COLO668 (cell line): Measurements from ENCODE around the gene MOB3B.

Experiments
- DNase-seq: peaks from one replicate; lab custom pipeline; 2025; ENCODE audit not compliant: unreplicated experiment; lab: John Stamatoyannopoulos, UW

The MOB3B gene

DNA sequence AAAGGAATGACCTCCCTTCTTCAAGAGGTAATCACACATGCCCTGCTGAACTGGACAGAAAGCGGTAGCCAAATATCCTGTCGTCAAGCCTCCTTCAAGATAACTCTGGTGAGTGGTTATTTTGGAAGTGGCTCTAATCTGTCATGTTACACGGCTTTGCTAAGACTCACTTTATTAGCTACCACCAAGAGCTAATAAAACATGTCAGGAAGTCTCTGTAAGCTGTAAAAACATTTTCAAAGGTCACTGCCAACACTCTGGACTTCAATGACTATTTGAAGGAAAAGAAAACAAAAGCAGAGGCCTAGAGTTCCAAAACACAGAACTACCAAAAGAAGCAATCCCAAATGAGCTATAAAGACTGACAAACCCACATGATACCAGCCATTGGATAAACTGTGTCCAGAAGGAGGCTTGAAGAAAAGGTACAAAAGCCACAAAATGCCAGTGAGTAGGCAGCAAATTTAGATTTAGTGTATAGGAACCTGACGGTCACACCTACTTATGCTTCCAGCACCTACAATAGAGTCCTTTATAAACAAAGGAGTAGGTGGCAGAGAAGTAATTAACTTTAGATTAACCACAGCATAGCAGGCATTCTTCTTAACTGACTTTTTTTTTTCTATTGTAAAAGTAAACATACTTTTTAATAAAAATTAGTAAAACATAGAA lies 135.3 kb downstream of the MOB3B start:
- no peak for DNase-seq

DNA sequence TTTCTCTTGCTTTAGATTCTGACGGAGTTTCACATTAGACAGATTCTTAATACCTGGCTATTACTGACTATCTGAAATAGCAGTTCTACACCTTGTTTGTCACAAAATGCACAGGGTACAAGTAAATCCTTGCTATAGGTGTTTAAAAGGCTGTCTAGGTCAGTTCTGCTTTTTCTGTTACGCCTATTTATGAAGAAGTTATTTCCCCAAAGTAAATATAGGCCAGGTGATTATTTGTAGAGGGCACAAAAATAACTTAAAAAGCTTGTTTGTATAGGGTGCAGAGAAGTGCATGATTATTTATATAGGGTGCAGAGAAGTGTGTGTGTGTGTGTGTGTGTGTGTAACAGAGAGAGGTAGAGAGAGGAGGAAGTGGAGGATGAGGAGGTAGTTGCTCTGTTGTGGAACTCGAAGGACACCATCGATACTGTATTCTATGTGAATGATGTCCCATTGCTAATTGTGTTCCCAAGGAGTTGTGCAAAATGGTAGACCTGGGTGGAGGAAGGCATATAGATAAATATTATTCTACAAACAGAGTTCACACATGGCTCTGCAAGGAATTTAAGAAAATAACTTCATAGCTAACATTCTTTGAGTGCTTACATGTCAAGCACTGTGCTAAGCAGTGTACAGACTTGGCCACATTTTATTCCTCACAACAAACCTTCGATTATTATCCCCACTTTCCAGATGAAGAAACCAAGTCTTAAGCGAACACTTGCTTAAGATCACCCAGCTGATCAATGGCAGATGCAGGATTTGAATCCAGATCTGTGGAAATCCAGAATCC lies 136.4 kb downstream of the MOB3B start:
- no peak for DNase-seq

- DNase-seq = no peak
Measured at GRCh38 chr9:27392451-27392850, 137.2 kb downstream of the MOB3B start.

GRCh38 chr9:27391040-27391895 lies 138.3 kb downstream of the MOB3B start:
- DNase-seq = no peak

DNA sequence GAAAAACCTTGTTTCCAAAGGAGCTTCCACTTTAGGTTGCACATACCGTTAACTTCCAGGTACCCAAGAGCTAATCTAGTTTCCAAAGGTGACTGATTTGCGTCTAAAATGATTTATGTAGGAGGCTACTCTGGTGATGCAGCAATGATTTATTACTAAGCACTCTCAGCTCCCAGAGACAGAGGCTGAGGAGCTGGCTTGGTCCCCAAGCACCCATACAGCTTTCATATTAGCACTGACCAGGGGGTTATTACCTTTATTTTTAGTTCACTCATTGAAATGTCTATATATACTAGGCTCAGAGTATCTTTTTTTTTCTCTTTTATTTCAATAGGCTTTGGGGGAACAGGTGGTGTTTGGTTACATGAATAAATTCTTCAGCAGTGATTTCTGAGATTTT lies 141.5 kb downstream of the MOB3B start:
- DNase-seq = no peak

DNA sequence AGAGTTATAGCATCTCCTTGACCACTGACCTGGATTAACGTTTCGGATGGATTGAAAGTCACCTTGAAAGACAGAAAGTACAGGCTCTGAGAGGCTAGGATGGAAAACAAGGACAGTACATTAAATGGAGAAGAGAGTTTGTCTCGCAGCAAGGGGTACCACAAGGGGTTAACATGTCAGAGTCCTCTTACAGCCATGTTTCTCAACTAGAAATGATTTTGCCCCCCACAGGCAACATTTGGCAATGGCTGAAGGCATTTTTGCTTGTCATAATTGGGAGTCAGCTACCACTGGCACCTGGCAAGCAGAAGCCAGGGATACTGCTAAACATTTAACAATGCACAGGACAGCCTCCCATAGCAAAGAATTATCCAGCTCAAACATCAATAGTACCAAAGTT lies 141.9 kb downstream of the MOB3B start:
- no peak for DNase-seq

- DNase-seq = no peak
Measured at GRCh38 chr9:27386571-27387091, 143.0 kb downstream of the MOB3B start.

DNA sequence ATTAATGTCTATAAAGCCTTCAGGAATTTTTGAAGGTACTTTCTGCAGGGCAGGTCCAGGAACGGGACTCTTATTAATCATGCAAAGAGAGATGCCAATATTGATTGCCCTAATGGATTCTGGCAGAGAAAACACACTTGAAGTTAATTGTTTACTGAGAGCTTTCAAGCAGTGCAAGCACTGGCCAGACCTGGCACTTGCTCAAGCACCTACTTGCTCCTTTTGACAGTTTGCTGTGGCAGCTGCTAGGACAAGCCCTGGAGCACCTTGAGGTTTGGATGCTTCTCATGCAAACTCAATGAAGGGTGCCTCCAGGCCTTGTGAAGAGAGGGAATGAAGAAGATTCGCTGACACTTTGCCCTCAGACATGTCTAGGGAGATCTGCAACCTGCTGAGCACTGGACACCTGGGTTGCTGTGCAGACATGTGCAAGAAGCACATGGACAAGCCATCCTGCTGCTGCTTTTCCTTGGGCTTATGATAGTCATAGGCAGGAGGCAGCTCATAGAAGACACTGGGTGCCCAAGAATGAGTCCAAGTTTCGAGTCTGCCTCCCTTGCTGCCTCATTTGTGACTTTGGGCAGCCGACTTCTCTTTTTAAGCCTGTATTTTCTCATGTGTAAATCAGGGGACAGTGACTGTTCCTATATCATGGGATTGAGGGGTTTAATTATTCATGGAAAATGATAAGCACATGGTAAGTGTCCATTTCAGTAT lies 143.8 kb downstream of the MOB3B start:
- DNase-seq = peak; percentile 28

DNA sequence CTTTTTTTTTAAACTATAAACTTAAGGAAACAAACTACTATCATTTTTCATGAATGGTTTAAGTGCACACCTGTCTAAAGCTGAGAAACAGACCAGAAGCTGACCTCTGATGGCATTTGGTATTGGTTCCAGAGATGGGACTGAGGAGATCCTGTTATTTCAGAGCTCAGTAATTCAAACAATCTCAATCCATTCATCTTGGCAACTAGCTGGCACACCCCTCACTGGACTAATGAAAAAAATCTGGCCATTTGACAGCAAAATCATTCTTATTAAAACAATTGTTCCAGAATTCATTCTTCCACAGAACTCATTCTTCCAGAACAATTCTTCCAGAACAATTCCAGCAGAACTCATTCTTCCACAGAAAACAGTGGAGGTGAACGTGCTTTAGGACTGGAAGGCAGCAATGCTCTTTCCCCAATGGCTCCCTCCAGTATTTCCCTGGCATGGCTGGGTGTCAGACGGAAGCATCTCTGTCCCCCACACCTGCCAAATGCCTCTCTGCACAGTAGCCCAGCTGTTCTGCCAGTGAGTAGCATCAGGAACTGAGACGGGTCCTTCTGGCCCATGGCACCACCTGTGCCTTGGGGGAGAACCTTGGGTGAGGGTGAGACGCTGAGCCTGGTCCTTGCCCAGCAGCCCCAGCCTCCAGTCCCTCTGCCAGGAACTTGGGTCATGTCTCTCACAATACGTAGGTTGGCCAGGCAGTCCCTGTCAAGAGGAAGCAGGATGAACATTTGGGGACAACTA lies 145.2 kb downstream of the MOB3B start:
- no peak for DNase-seq

- peak; percentile 15 for DNase-seq
Measured at GRCh38 chr9:27383524-27383923, 146.1 kb downstream of the MOB3B start.

DNA sequence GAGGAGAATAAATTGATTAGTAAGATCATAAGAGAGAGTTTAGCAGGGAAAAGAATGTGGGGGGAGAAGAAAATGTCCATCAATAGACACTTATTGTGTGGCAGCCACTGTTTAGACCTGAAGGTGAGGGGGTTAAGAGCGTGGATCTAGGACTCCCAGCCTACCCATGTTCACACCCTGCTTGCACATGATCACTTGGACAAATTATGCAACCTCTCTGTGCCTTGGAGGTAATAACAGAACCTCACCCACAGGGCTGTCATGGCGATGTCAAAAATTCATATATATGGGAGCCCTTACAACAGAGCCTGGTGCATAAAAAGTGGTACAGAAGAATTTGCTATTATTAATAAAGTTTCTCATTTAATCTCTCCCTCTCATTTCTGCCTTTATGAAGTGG lies 146.6 kb downstream of the MOB3B start:
- DNase-seq = no peak

DNA sequence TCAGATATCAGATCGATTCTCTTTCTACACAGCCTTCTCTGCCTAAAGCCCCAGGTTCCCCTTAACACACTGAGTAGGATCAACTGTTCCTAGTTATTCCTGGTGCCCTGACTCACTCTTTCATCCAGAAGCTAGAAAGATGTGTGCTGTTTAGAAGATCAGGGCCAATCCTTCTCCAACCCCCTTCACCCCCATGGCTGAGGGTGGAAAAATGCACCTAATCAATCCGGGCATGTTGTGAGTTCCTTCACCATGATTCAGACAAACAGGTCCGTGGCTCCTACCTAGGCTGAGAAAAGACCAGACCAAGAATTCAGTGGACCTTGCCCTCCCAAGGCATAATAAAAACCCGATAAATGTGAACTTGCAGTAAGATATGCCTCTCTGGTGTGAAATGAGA lies 147.3 kb downstream of the MOB3B start:
- no peak for DNase-seq

DNA sequence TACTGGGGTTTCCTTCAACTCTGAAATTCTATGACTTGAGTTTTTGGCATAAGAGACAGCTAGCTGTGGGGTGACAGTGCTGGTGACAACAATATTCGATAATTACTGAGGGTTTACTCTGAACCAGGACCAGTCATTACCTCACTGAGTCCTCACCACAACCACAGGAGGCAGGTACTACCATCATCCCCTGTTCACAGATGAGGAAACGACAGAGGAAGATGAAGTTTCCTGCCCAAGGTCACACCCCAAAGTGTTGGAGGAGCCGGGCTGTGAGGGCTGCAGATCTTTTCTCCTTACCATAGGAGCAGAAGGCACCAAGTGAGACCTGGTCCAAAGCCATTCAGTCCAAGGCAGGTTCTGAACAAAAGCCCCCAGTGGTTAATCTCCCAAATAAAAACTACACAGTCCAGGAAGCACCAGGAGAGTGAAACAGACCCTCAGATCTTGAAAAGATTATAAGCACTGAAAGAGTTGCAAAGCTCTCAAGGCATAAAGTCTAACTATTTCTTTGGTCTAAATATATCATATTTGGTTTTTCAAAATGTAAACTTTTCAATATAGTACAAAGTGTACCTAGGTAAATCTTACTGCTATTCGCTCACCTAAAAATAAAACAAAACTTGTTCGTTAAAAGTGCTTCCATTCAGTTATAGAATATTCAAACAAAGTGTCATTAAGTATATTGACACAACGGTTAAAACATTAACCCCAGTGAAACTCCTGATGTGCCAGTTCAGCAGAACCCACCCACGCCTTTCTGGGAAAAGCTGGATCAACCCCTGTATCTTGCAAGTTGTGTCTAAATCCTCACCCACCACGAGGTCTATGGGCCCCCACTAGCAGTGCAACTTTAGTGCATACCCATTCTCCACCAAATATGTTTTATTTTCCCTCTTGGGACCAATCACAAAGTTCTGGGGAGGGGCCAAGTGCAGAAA lies 150.0 kb downstream of the MOB3B start:
- no peak for DNase-seq

DNA sequence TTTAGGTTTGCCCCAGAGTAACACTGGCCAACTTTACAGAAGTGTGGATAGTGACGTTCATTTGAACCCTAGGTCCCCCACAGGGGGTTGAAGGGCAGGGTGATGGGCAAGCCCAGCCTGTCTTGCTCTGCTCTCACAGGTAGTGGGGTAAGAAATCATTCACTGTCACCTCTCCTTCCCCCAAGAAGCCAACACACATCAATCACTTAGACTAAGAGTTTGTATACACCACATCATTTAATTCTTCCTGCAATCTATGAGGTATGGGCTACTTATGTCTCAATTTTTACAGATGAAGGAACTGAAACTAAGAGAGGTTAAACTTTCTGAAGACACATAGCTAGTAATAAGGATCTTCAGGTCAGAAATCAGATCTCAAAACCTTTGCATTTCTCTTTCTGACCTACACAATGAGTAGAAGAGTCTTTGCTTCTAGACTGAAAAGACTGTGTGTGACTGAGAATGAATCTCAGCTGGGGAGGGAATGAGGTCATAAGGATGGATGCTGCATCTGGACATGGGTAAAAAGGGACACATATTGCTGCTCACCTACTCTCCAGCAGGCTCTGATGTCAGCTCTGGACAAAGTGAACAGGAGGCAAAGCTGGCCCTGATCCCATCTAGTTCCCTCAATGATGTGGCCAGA lies 151.7 kb downstream of the MOB3B start:
- DNase-seq = no peak

- DNase-seq = peak; percentile 35
Measured at GRCh38 chr9:27377147-27377807, 152.3 kb downstream of the MOB3B start.

DNA sequence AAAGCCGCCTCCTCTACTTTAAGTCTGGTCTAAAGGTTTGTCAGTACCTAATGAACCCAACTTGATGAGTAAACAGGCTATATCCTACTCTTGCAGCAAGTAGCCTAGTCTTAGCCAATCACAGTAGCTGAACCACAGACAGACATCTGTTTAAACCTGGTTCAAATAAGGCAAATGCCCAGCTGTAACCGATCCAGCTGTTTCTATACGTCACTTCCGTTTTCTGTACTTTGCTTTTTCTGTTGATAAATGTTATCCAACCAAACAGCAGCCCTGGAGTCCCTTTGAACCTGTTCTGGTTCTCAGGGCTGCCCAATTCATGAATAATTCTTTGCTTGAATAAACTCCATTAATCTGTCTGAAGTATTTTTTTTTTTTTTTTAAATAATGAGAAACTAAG lies 155.8 kb downstream of the MOB3B start:
- no peak for DNase-seq

DNA sequence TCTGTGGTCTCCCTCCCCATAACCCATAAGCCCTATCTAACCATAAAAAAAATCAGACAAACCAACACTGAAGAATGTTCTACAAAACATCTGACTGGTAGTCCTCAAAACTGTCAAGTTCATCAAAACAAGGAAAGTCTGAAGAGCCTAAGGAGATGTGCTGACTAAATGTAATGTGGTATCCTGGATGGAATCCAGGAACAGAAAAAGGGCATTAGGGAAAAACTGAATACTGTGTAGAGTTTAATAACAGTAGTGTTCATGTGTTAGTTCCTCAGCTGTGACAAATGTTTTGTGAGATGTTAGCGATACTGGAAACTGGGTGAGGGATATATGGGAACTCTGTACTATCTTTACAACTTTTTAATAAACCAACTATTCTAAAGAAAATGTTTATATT lies 157.0 kb downstream of the MOB3B start:
- DNase-seq = no peak

DNA sequence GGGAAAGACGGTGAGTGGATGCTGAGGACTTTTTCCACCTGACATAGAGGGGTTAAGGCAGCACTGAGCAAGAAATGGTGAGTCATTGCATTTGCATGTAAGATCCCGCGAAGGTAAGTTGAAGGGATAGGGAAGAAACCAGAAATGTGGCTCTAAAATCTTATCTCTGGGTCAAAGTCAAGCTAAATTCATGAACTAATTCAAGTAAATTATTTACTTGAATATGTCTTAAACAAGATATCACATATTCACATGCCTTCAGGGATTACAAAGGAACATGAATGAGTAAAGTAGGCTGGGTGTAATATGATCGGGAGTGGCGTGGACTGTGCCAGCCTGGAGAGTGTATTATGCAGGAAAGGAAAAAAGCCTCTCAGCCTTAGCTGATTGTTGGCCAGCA lies 158.2 kb downstream of the MOB3B start:
- peak; percentile 18 for DNase-seq
